Transverse colon (tissue), 4 donors: Measurements from ENCODE around the gene TIAM1.

Experiments
- CTCF ChIP-seq, 5 experiments: fragments of 200-600 bp in 3 of 5; fragments of 450-650 bp in 2 of 5; sonication (generic) in 3 of 5; IDR thresholded peaks; 1 replicate in 2 of 5; 2 replicates in 3 of 5; pipeline ENCODE4 v1.5.1; 2016 to 2017; ENCODE audit warnings: antibody characterized with exemption in 5 of 5, inconsistent platforms in 3 of 5, mild to moderate bottlenecking in 2 of 5, moderate library complexity in 1 of 5
- EP300 ChIP-seq: sonication (generic); formaldehyde crosslinking; IDR thresholded peaks from one replicate; pipeline ENCODE4 v1.6.1; 2017; ENCODE audit warnings: antibody characterized with exemption, low read depth
- POLR2A ChIP-seq: fragments of 450-650 bp; IDR thresholded peaks from one replicate; pipeline ENCODE4 v1.6.1; 2016; ENCODE audit warnings: antibody characterized with exemption, mild to moderate bottlenecking, moderate library complexity
- POLR2AphosphoS5 ChIP-seq, 3 donors: sonication (generic); formaldehyde crosslinking; IDR thresholded peaks; one replicate each; pipeline ENCODE4 v1.6.1; 2016; ENCODE audit warnings: antibody characterized with exemption in 3 of 3

- TF ChIP-seq CTCF (IDR thresholded peaks at IDR 0.05) (no peak), POLR2A (no peak), POLR2AphosphoS5 (IDR thresholded peaks at IDR 0.05) (no peak), EP300 (no peak)
Observed at GRCh38 chr21:31267644-31268043, 76.4 kb downstream of the TIAM1 start.
